GM11168 (cell line): Measurements from ENCODE around the gene HDAC4.

ENCODE experiments used
- in situ Hi-C: fragments of 300-500 bp; cut with MboI; formaldehyde crosslinking; loops from one replicate; pipeline ENCODE4 v1.12.0; 2022; ENCODE audit warnings: low sequenced_read_pairs; ENCODE audit not compliant: unreplicated experiment

HDAC4 gene

DNA sequence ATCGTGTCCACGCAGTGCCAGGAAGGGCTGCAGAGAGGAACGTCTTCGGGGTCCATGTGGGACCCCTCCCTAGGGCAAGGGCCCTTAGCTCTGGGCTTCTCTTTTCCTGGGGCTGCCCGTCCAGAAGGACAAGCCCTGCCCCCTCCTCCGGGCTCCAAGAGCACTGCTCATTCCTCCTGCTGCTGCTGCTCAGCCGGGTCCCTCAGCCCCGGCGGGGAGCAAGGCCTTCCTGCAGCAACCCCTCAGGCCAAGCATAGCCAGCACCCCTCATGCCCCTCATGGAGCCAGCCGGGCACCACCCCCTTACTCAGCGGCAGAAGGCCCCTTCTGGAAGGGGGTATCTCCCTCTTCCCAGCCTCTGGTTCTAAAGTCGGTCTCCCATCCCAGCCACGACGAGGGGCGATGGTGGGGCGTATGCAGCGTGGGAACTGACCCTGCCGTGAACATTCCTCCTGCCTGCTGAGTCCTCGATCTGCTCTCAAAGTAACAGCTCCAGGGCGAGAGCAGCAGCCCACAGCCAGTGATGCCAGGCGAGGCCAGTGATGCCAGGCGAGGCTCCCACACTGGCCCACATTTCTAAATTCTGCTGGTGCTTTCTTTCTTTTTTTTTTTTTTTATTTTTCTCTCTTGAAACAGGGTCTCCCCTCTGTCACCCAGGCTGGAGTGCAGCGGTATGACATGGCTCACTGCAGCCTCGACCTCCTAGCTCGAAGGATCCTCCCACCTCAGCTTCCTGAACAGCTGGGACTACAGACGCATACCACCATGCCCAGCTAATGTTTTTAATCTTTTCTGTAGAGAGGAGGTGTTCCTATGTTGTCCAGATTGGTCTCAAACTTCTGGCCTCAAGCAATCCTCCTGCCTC is 99.7 kb downstream of the HDAC4 start:
- in situ Hi-C loops = no loop called here

DNA sequence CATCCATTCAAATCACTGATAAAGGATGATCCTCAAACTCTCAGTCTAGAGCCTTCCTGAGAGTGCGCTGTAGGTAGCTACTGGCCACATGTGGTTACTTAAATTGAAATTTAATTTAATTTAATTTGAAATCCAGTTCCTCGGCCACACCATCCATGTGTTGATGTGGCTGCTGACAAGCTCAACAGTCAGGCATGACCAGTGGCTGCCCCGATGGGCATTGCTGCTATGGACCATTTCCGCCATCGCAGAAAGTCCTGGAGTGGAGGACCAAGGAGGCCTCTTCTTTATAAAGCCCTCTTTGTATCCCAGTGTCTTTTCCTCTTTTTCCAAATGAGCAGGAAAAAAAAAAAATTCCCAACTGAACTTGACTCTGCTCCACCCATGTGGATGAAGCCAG is 100.6 kb downstream of the HDAC4 start:
- in situ Hi-C loops = no loop called here

DNA sequence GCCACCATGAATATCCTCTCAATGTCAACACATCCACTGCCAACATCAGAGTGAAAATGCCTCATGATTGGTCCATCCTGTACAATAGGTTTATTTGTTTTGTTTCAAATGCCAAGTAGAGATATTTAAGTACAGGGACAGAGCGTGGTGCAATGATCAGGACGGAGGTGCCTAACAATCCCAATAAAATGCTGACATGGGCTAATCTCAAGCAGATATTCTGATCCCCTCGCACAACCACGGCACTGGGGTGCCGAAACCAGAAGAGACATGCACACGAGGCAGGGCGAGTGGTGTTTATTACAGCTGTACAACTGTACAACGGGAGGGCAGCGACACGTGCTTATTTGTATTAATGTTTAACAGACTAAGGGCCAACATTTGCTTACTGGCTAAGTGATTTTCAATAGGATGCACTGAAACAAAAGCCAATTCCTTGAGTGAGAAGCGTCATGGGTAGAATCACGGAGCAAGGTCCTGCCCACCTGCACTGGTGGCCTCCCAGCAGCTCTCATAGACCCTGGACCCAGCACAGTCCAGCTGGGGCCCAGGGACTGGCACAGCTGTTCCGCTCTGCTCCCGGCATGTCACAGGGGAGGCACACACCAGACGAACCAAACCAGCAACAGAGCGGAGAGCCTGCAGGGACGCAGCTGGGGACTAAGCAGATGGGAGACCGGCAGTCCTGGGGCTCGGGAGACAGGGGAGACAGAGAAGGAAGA is 101.4 kb downstream of the HDAC4 start:
- in situ Hi-C loops = no loop called here

DNA sequence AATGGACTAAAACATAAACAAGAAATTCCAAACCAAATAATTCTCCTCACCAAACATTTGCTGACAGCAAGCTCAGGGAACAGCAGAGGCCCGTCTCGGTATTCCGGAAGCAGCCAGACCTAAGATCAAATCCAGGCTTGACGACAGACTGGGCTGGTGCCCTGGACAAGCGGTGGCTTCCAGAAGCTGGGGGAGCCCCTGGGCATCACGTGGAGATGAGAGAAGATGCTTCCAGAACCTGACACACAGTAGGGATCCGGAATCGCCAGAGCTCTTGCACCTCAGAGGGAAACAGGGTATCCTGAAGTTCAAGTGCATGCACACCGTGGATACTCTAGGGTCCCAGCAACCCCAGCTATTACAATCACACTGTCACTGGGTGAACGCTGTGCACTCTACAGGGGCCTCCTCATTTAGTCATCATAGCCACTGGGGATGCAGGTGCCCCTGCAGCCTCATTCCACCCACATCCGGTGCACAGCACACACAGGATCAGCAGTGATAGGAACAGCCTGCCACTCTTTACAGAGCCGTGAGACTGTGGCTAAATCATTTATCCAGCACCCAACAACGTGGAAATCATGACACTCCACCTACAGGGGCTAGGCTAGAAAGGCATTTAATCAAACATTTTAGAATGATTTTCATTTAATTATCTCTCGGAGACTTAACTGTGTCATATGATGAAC is 102.6 kb downstream of the HDAC4 start:
- in situ Hi-C loops = no loop called here

DNA sequence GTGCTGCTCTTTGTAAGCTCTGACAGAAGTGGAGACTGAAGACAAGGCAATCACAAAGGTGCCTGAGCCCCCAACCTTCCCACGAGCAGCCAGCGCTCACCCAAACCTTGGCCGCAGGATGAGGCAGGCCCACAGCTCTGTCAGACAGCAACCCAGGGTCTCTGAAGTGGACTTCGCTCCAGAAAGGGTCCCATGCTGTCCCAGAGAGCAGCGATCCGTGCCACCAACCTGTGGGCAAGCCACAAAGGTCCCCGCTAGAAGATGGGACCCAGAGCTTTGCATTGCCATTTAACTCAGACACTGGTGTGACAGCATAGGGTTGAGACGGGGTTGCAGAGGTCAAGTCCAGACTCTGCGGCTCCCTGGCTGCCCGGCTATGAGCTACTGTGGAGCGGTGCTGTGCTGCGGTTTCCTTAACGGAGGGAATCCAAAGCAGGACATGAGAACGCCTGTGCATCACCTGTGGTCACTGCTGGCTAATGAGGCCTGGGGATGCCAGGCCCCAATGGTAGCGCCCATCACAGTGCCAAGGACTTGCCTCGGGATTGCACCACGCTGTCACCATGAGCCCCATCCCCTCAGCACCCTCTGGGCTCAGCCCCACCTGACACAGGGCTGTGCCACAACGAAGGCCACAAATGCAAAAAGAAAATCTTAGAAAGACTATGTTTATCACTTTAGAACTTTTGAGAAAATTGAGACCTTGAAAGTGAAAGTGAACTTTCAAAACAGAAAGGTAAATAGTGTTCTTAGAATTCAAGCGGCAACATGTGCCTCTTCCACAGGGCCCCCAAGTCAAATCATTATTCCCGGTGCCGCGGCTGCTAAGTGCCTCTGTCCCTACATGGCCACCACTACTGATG is 103.4 kb downstream of the HDAC4 start:
- in situ Hi-C loops = no loop called here

DNA sequence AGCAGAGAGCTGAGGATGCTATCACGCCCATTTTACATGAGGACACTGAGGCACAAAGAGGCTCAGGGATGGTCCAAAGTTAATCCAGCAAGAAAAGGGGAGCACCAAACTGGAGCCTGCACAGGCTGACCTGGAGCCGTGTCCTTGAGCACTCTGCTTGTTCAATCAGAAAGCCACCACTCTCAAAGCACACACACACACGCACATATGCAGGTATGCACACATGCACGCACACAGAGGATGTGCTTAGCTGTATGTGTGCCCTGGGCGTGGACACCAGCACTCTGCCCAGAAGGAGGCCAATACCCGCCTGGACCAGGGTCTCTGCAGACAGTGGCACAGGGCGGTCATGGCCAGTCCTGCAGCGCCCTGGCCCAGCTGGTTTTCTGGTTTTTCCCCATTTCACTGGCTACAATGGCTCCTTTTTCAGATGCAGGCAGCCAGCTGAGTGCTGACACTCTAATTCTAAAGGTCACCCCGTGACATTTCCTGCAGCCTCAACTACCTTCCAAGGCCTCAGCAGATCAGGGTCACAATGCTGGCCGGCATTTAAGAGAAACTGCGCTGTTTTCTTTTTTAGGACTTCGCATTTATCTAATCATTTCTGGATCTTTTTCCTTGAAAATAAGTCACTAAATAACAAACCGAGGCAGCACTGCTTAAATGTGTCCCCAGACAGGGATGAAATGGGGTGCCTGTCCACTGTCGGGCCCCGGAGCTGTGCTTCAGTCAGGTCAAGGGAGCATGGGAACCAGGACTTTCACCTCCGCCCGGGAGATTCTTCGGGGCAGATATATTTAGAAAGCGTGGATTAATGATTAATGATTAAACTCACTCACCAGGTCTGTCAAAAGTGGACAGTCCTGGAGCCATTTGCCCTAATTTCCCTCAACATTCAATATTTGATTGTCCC is 104.5 kb downstream of the HDAC4 start:
- in situ Hi-C loops = no loop called here

DNA sequence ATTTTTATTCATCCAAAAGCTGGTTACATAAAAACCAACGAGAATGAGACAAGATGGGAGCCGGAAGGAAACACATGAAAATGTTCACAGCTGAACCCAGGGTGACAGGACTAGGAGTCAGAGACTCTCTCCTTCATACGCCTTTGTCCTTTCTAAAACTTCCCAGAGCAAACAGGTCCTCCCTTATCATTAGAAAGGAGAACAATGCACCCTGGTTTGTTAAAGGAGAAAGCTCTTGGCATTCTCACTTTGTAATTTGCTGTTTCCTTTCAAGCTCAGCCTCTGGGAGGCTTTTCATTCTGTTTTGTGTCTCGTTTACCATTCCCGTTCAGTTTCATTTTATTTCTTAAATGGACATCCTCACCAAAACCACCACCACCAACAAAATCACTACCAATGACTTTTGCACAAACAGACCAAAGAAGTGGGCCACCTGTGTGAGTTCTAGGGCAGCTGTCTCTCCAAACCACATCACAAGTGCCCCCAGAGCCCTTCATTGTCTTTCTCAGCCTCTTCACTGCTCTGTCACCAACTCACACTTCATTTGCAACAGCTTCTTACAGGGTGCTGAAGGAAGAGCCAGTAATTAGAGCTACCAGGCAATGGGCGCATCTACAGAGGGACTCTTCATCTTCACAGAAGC is 105.3 kb downstream of the HDAC4 start:
- in situ Hi-C loops = no loop called here

DNA sequence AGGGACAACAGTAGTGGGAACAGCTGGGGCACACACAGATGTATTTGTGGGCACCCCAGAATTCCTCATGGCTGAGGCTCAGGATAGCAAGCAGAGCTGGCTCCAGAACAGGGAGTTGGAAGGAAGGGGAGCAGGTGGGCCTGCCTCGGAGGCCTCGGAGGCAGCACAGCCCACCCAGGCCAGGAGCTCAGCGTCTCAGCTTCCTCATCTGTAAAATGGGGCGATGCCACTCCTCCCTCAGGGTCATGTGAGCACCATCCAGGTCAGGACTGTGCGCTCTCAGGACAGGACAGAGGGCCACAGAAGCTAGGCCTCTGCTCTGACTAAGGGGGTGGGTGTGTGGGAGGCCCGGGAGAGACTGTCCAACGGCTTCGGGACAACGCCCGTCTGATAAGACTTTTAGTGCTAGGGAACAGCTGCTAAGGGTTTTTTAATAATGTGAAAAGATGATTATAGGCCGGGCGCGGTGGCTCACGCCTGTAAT is 106.2 kb downstream of the HDAC4 start:
- in situ Hi-C loops = no loop called here

DNA sequence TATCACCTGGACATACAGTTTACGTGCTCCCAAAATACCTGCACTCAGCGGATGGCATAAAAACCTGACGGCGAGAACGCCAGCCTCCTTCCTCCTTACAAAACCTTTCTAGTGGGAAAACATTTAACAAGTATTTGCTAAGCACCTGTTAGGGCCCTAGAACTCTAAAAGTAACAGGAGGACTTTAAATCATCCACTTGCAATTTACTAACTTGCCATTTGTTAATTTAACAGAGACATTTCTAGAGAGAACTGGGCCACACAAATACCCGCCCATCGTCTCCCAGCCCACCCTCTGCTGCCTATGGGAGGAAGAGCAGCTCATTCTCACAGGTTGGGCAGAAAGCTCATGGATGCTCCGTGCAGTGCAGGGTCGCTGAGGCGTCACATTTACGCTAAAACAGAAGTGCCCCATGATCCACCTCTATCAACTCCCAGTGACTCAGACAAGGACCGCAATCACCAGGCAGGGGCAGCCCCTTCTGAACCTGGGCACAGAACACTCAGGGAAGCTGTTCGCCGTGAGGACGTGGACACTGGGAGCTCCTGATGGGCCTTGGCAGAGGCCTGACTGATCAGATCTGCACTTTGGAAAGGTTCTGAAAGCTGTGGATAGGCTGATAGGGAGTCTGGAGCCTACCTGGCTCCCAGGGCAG is 106.9 kb downstream of the HDAC4 start:
- in situ Hi-C loops = no loop called here

DNA sequence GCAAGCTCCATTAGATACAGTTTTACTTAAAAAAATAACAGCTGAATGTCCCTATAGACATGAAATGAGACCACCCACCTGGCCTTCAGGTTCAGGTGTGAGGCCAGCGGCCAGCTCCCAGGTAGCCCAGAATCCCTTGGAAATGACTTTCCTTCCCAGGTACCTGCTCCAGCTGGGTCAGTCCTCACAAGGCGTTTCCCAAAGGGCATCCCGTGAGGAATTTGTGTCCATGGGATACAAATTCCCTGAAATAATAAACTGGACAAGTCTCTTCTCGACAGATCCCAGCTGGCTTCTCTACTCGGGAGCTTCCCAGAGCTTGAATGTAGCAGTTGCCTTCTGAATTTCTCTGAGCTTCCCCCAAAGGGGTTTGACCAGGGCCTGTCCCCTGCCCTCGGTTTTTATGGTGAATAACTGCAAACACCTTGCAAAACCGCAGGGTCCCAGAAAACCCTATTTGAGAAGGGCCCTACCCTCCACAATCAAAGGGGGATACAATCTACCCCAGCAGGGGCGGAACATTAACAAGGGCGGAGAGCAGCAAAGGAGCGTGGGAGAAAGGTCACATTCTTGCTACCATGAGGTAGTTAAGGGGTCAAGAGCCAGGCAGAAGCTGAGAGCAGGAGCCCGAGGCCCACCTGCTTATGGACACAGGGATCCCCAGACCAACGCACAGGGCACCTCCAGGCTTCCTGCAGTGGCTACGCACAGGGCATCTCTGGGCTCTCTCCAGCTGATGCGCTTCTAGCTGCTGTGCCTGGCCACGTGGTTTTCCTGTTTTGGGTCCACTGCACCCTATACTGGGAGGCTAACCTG is 107.7 kb downstream of the HDAC4 start:
- in situ Hi-C loops = no loop called here

DNA sequence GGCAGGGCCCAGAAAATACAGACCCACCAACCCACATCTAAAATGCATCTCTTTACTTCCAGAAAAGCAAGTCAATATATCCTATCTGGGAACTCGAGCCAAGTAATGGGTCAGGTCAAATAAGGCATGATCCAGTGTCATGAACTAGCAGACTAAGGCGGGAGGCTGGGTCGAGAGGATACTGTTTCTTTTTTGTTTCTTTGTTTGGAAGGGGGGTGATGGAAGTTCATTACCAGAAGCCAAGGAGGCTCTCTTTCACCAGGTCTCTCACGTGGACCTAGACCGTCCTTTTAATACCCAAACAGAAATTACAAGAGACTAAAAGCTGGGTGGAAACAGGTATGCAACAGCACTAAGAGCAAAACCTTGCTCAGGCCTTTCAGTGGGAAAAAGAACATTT is 108.3 kb downstream of the HDAC4 start:
- in situ Hi-C loops = no loop called here

DNA sequence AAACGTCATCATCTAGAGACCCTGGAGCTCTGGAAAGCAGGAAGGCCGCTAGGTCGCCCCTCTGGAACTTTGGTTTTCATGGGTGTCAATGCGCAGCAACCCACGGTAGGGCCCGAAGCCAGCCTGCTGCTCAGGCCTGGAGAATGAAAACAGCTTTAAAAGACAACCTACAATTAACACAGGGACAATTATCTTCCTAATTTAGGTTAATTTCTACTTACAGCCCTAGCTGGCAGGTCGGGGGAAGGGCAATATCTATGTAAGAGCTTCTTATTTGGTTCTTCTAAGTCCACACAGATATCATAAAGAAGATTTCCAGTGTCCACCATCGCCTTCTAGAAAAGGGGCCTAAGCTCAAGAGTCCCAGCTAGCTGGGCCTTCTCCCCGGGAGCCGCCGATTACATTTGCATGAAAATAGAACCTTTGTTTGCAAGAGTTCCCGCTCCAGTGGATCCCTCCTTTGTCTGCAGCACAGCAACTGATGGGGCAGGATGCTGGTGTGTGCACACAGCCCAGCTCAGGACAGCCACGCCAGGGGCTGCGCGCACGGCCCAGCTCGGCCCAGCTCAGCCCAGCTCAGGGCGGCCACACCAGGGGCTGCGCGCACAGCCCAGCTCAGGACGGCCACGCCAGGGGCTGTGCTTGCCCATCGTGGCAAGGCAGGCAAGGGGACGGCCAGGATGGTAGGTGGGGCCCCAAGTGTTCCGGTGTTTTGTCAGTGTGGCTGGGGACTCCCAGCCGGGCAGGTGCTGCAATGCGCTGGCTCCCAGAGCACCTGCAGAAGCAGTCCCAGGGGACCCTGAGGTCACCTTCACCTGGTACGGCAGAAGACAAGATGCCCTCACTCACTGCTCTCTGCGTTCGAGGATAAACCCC is 109.1 kb downstream of the HDAC4 start:
- in situ Hi-C loops = no loop called here

DNA sequence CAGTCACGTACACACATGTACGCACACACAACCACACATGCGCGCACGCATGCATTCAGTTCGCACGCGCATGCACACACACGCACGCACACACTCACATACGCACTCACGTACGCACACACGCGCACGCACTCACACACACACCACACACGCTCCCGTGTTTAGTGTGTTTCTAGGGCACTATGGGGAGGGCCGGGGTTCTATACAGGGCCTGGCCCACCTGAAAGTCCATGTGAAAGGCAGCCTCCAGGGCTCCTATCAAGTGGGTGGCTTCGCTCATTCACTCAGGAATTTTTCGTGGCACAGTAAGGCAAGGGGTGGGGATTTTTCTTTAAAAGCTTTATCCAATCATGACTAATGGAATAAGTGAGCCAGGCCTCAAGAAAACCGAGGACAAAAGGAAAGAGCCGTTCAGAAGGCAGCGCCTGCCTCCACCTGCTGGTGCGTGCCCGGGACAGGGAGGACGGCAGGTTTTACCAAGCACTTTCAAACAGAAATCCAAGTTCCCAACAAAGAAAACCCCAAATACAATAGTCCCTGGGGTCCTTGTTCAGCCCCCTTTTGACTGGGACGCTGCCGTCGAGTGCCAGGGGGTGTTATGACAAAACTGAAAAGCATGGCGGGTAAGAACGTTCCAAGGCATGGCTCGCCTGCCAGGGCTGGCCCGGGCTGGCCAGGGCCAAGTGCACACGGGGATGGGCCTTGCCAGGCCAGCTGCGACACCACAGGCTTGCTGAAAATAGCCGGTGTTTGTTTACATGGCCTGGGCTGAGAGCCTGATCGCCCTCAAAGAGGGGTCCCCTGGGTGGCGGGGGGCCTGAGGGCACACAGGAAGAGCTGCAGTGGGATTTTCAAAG is 110.0 kb downstream of the HDAC4 start:
- in situ Hi-C loops = no loop called here

DNA sequence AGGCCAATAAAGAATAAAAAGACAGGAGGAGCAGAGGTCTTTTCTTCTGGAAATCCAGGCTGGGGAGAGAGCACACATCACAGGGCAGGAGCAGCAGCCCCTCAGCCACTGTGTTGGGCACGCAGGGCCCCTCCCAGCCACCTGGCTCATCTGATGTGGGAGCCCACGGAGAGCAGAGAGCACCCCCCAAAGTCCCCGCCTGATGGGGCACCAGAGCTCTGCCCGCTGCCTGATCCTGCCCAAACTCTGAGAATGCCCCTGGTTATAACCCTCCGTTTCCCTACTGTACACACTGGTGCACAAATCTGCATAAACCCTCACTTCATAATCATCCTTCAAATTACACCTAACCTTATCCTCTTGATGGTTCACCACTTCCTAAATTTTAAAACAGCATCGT is 111.3 kb downstream of the HDAC4 start:
- in situ Hi-C loops = no loop called here

DNA sequence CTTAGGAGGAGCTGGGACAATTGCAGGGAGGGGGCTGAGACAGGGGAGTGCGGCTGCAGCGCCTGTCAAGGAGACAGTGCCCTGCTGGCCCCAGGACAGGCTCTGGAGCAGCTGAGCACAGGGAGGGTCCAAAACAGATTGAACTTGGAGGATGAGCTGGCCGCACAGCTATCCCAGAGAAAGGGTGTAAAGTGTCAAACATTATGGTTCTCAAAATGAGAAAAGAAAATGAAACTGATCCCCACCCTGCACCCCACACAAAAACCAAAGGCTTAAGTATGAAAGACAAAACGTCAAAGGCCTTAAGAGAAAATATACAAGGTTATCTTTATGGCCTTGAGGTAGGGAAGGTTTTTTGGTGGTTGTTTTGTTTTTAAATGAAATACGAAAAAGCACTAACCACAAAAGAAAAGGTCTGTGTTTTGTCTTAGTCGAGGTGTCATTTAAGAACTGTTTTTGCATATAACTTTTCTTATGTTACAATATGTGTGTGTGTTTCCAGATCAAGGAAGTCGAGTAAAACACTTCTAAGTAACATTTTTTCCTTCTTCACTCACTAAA is 111.8 kb downstream of the HDAC4 start:
- in situ Hi-C loops = no loop called here
